NK-92 (cell line): ENCODE data around the gene IGFBP2.

Experiments
- DNase-seq: peaks from one replicate; lab custom pipeline; 2025; ENCODE audit not compliant: unreplicated experiment; lab: John Stamatoyannopoulos, UW

The IGFBP2 gene

DNA sequence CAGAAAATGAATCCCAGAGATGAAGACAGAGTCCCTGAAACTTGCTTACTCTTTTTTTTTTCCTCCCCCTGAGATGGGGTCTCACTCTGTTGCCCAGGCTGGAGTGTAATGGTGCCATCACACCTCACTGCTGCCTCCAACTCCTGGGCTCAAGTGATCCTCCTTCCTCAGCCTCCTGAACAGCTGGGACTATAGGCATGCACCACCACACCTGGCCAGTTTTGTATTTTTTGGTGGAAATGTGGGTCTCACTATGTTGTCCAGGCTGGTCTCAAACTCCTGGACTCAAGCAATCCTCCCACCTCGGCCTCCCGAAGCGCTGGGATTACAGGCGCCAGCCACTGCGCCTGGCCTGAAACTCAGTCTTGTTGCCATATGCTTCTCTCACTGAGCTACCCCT lies 27.8 kb downstream of the IGFBP2 start:
- DNase-seq = no peak

DNA sequence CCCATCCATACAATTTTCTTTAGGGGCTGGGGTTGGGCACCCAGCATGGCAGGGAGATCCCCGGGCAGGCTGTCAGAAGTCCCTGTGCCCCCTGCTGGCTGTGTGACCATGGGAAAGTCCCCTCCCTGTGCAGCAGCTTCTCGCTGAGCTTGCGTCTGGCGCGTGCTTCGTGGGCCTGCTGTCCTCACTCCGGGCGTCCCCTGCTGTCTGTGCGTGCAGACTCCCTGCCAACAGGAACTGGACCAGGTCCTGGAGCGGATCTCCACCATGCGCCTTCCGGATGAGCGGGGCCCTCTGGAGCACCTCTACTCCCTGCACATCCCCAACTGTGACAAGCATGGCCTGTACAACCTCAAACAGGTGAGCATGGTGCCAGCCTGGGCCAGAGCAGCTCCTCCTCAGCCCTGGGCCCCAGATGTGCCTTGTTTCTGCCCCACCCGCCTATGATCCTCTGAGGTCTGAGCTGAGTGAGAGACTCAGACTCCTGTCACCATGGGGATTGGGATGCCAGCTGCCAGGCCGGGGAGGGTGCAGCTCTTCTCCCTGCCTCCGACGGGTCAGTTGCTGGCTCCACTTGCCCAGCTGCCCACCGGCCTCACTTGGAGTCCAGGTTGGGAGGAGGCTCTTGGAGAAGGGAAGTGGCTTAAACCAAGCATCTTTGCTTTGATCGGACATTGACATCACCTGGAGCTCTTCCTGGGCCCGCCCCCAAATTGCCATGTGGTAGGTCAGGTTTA lies 28.6 kb downstream of the IGFBP2 start:
- no peak for DNase-seq

DNA sequence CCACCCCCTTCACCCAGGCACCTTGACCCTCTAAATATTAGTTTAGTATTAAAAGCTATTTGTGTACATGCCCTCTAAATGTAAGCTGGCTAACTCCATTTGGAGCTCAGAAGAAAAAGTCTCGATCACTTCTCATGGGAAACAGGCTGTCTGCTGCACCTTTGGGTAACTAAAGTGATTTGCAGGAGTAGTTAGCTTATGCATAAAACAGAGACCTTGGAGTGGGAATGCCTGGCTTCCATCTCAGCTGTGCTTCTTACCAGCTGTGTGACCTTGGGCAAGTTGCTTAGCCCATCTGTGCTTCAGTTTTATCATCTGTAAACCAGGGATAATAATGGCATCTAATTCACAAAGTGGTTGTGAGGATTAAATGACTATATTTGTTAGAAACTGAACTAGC lies 29.9 kb downstream of the IGFBP2 start:
- no peak for DNase-seq

DNA sequence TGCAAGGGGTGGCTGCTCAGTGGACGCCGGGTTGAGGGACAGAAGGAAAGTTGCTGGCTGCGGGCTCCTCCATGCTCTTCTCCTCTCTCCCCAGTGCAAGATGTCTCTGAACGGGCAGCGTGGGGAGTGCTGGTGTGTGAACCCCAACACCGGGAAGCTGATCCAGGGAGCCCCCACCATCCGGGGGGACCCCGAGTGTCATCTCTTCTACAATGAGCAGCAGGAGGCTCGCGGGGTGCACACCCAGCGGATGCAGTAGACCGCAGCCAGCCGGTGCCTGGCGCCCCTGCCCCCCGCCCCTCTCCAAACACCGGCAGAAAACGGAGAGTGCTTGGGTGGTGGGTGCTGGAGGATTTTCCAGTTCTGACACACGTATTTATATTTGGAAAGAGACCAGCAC lies 30.6 kb downstream of the IGFBP2 start:
- no peak for DNase-seq

DNA sequence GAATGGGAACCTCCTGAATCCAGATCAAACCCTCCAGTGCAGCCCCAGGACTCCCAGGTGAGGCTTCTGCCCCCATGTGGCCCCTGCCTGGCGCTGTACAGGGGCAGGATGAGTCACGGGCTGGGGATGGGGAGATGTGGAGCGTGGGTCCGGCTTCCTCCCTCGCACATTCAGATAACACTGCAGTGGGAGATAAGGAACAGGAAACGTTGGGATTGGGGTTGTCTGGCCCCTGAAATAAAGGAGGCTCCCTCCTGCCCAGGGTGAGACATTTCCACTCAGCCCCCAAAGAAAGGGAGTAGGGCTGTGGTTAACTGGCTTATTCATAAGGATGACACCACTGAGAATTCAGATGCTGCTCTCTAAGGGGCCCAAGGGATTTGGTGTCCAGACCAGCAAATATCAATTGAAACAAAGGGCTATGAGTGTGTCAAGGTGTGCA lies 31.4 kb downstream of the IGFBP2 start:
- no peak for DNase-seq

DNA sequence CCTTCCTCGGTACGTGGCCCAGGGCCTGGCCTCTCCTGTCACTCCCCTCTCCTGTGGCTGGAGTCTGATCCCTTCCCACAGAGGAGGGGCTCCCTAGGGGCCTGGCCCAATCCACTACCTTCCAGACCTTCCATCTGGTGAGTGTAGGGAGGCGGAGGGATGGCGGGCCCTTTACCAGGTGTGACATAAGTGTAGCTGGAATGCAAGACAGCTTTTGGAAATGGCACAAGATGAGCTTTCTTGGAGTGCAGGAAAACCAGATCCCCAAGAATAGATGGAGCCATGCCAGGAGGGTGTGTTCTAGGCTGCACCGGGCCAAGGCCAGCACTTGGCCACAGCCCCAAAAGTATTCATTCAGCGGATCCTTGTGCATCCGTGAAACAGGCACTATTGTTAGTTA lies 32.0 kb downstream of the IGFBP2 start:
- no peak for DNase-seq

DNA sequence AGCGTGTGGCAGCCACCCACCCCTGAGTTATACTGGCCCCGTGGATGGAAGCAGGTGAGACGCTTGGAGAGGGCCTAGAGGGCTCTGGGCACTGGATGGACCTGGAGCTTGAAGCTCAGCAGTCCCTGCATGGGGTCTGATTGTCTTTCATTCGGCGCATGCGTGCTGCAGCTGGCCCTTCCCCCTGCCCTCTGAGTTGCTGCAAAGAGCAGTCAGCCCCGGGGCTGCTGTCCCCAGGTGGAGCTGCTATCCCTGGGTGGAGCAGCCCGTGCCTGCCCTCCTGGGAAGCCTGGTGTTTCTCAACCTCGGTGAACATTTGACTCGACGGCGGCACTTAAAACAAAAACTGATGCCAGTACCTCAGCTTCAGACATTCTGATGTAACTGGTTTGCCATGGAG lies 32.5 kb downstream of the IGFBP2 start:
- no peak for DNase-seq

DNA sequence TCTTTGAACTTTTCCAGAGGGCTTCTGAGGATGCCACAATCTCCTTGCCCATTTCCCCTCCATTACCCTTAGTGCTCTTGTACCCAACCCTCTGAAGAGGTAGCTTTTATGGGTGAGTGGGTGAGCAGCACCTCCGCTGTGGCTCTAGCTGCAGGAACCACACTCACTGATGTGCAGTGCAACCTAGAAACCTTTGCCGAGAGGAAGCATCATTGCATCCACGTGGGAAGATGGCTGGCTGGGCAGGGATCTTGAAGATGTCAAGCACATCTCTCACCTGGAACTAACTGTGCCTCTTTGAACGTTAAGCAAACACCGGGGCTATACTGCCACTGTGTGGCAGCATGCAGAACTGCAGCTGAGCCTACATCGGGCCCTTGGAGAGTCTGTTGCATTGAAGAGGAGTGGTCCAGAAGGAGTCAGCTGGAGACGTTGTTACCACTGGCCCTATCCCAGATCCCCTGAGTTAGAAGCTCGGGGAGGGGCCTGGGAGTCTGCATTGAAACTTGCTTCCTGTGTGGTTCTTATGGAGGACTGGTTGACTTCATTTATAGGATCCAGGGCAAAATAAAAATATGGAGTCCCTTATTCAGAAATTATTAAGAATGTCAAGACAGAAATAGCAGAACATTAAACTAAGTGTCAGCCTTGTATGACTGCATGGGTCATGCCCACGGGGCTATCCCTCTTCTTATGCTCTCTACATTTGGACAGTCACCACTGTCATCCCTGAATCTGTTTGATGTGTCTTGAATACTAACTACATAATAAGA lies 33.4 kb downstream of the IGFBP2 start:
- no peak for DNase-seq

DNA sequence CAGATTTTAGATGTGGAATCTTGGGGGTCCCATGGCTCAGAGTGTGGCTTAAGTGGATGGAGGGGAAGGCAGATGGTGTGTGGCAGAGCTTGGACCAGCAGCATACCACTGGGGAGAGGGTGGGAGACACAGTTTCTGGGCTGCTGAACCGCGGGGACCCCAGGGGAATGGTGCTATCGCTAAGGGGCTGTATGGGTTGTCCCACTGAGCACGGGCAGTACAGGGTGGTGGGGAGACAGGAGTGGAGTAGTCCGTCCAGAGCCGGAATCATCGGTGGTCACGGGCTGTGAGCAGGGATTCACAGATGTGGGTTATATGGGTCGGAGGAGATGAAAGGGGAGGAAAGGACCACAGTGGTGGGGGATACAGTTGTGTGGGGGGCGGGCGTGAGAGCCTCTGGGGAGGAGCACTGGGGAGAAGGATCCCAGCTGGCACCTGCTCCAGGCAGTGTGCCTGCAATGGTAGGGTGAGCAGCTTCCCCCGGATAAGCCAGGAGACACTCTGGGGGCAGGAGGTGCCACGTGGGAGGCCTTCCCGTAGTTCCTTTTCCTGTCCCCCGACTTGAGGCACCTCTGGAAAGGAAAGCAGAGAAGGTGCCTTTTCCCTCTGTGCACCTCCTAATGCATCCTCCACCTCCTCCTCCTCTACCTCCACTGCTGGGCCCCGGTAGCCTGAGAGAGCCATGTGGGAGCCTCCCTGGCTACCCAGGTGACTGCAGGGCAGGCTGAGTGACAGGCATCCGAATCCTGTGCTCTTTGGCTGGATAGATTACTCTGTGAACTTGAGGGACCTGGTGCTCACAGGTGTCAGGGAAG lies 37.3 kb downstream of the IGFBP2 start:
- DNase-seq = no peak

DNA sequence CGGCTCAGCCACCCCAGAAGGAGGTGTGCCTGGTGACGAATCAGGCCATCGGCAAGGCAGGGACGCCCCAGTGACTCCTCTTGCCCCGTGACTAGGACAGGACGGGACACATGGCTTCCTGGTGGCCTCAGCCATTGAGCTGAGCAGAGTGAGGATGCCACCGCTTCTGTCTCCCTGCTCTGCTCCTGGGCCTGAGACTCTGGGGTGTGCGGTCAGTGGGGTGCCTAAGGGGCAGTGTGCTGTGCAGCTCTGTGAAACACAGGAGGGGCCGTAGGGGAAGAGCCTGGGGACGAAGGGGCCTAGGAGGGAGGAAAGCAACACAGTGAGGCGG lies 37.8 kb downstream of the IGFBP2 start:
- DNase-seq = no peak

DNA sequence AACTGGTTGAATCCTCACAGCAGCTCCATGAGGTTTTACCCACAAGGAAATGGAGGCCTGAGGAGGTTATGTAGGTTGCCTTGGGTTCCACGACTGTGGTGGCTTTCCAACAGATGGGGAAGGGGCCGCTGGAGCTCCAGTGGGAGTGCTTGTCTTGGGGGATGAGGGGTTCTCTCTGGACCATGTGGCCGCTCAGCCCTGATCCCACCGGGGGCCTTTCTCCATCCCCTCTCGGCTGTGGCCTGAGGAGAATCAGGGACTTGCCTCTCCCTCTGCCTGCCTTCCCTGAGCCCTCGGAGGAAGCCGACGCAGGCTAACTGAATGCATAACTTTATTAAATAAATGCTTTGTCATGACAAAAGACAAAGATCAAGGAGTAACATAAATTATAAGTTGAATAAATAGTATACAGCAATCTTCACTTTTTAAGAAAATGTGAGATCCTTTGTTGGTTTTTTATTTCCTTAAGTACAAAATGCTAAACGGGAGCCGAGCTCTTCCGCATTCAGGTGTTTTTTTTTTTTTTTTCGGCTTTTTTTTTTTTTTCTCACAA lies 38.6 kb downstream of the IGFBP2 start:
- DNase-seq = no peak

DNA sequence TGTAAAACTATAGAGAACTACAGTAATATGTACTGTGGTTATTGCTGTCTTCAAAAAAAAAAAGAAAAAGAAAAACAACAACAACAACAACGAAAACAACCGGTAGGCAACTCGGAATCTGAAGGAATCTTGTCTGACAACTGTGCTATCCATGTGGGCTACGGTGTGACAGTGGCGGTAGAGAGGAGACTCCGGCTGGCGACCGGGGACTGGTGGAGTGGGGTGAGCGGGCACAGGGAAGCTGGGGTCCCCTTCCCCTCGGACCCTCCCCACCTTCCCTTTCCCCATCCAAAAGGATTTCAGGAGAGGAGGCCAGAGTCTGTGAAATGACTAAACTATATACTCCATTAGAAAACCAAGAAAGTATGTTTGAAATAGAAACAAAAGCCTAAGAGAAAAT lies 39.2 kb downstream of the IGFBP2 start:
- DNase-seq = no peak

DNA sequence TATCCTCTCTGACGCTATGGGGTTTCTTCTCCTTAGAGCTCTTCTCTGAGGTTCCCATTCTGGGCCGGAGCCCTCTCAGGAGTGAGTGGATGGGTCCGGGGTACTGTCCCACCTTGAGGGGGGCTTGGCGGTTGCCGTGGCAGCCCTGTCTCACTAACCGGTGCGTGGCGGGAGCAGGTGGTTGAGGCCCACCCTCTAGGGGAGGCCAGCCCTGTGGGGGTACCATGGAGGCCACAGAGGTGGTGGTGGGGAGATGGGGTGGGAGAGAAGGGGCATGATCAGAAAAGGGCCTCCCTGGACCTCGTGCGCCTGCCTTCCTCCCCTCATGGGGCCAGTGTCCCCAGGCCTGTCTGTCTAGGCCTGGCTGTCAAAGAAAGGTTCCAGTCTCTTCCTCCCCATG lies 39.8 kb downstream of the IGFBP2 start:
- DNase-seq = no peak

DNA sequence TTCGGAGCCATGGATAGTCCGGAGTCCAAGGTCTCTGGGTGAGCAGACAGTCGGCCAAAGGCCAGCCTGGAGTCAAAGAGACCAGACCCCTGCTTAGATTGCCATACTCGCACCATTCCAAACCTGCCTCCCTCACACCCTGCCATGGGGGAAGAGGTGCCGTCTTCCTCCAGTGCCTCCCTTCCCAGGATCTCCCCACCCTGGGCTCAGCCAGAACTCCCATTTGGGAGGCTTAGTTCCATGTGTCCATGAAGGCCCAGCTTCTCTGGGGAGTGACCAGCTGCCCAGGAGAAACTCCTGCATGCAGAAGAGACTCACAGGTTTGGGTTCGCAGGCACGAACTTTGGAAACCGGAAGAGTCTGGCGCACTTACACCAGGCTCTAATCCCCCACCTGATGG lies 40.4 kb downstream of the IGFBP2 start:
- DNase-seq = no peak

DNA sequence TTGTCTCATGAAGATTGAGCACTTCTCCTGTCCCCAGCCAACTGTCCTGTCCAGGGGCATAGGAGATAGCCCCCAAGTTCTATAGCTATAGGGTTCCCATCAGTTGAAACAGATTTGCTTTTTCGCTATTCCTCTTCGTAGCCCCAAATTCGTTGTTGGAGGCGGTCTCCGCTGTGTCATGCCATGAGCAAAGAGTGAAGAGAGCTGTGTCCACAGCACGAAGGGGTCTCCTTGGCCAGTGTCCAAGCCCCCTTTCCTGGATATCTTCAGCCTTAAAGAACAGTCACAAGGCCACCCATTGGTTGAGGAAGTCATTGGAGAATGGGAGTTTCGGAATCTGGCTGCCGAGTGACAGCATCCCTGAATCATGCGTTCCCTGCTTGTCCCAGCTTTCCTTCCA lies 41.2 kb downstream of the IGFBP2 start:
- DNase-seq = no peak

DNA sequence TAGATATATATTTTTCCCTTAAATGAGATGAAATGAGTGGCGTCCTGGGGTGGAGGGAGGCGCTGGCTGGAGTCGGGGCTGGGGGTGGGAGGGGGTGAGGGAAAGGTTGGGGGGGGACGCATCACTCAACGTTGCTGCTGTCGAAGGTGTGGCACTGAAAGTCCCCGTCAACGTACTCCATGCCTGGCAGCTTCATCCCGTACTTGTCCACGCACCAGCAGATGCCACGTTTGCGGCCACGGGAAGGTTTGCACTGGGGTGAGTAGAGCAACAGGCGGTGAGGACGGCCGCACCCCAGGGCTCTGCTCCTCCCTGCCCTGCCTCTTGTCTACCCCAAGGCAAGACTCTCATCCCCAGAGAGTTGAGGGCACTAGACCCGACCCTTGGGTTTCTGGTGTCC lies 43.4 kb downstream of the IGFBP2 start:
- no peak for DNase-seq

DNA sequence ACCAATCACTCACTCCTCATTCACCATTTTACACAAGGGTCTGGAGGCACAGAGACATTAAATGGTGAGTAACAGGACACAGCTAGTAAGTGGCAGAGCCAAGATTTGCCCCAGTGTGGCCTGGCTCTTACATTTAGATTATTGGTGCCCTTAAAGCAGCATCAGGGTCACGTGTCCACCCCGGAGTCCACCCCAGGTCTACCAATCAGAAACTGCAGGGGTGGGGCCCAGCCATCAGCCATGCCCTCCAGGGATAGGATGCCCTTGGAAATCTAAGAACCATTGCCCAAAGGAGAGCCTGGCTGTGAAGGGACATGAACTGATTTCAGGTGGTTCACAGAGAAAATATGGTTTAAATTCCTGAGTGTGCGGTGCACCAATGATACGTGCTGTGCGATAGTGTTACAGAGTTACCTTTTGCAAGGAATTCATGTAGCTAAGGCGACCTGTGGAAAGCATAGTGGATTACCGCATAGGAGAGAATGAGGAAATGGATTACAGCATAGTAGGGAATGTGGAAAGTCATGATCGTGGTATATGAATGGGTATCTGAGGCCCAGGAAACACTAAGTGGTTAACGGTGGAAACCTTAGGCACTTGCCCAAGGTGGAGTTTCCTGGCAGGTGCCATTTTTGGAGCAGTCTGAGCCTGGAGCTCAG lies 44.3 kb downstream of the IGFBP2 start:
- DNase-seq = no peak

DNA sequence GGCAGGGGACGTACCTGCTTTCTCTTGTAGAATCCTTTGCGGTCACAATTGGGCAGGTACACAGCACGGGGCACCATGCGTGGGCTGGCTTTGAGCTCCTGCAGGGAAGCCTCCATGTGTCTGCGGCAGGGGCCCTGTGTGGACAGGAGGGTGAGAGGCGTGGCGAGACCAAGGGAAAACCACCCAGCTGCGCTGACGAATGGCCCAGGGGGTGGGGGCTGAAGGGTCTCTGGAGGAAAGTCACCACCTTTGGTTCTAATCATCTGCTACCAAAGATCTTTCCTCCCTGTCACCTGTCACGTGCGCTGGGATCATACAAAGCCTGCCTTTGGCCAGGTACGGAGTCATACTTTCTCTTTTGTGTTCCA lies 44.9 kb downstream of the IGFBP2 start:
- DNase-seq = no peak

DNA sequence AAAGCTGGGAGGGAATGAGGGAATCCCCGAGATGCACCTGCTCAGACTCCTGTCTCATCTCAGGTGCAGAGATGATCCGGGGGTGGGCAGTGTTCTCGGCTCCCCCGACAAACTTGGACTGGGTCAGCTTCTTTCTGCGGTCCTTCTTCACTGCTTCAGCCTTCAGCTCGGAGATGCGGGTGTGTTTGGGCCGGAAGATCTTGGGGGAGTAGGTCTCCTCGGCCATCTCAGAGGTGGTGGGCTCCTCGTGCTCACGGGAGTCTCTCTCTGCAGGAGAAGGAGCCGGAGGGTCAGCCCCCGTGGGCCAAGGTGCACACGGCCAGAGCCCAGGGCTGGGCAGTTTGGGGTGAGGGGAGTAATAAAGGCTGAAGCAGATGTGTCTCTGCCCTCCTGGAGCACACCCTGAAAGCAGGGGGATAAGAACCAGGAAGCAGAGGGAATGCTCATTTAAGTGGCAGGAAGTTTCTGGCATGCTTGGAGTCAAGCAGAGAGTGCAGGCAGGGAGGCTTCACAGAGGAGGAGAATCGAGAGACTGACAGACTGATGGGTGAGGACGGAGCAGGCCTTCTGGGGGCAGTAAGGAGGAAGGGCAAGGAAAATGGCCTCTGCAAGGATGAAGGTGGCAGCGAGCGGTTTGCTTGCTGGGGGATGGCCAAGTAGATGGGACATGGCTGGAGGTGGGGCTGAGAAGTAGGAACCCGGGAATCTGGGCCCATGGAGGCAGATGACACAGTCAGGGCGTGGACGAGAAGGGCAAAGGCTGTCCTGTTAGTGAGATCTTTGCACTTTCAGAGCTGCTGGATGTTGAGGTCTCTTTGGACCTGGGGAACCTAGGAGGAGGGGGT lies 45.8 kb downstream of the IGFBP2 start:
- no peak for DNase-seq

DNA sequence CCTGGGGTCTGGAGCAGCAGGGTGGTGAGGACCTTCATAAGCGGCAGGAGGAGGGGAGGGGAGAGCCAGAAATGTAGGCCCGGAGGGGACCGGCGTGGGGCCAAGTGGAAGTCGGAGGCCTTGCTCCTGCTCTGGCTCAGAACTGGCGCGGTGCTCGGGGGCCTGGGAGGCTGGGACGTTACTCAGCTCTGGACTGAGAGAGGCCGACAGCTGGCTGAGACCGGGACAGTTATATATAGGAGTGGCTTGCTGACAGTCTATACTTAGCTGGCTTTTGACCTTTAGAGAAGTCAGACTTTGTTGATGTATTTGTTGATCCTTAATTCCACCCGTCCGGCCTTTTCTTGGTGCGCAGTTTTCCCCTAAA lies 46.4 kb downstream of the IGFBP2 start:
- no peak for DNase-seq
